SK-N-SH (cell line): ENCODE results near the gene SOS2. TPM values are rescaled to one million over a fixed set of nuclear protein-coding genes. Genes with fewer than 3 reads are reported as not detected.

ENCODE experiments used
- CTCF ChIA-PET: fragments of 300-600, 350-600 bp; formaldehyde crosslinking; extraction: SDS; loops from one replicate; lab custom pipeline; 2021; lab: Yijun Ruan, JAX
- POLR2A ChIA-PET: fragments of 350-600 bp; sonication (Branson Sonifier 250); formaldehyde crosslinking; extraction: SDS; loops from one replicate; lab custom pipeline; 2020; ENCODE audit warnings: antibody characterized with exemption, inconsistent platforms; lab: Yijun Ruan, JAX
- DNase-seq: peaks from one replicate; pipeline ENCODE4 v3.0.0; 2012
- H2AFZ ChIP-seq: fragments of 200-600 bp; sonication (generic); 2 replicates; pipeline ENCODE4 v1.8.1; 2016; ENCODE audit warnings: antibody characterized with exemption, mild to moderate bottlenecking, low read depth
- H3F3A ChIP-seq: fragments of 200-600 bp; sonication (generic); replicated peaks from 2 replicates; pipeline ENCODE3; 2016; ENCODE audit warnings: antibody characterized with exemption, mild to moderate bottlenecking; ENCODE audit not compliant: insufficient read depth
- H3K27ac ChIP-seq, 2 experiments: fragments of 200-500 bp in 1 of 2; fragments of 200-600 bp in 1 of 2; sonication (Bioruptor generic) in 1 of 2; sonication (generic), shearing (Covaris generic) in 1 of 2; 2 replicates each; pipeline versions ENCODE4 v1.5.1 to v1.6.1; 2014 to 2016; ENCODE audit warnings: low read depth in 2 of 2, inconsistent platforms in 1 of 2, low read length in 1 of 2, mild to moderate bottlenecking in 1 of 2, mixed read lengths in 1 of 2
- H3K27me3 ChIP-seq: fragments of 200-600 bp; sonication (generic), shearing (Covaris generic); 2 replicates; pipeline ENCODE4 v1.6.1; 2016; ENCODE audit warnings: mixed run types; ENCODE audit not compliant: insufficient read depth
- H3K36me3 ChIP-seq, 2 experiments: fragments of 200-500 bp in 1 of 2; fragments of 200-600 bp in 1 of 2; sonication (Bioruptor generic) in 1 of 2; sonication (generic) in 1 of 2; replicated peaks in 1 of 2; 2 replicates each; pipeline versions ENCODE3 to v1.5.1; 2014 to 2016; ENCODE audit warnings: low read length in 1 of 2, mild to moderate bottlenecking in 1 of 2; ENCODE audit not compliant: insufficient read depth in 2 of 2, control insufficient read depth in 1 of 2
- H3K4me1 ChIP-seq, 2 experiments: fragments of 200-500 bp in 1 of 2; fragments of 200-600 bp in 1 of 2; sonication (Bioruptor generic) in 1 of 2; sonication (generic), shearing (Covaris generic) in 1 of 2; 2 replicates each; pipeline versions ENCODE4 v1.5.1 to v1.6.1; 2014 to 2016; ENCODE audit warnings: low read depth in 1 of 2, low read length in 1 of 2, mixed run types in 1 of 2; ENCODE audit not compliant: insufficient read depth in 2 of 2, control insufficient read depth in 1 of 2
- H3K4me2 ChIP-seq: fragments of 200-600 bp; sonication (generic), shearing (Covaris generic); 2 replicates; pipeline ENCODE4 v1.6.1; 2017; ENCODE audit warnings: mixed run types
- H3K4me3 ChIP-seq, 2 experiments: fragments of 200-500 bp in 1 of 2; fragments of 200-600 bp in 1 of 2; sonication (Bioruptor generic) in 1 of 2; sonication (generic), shearing (Covaris generic) in 1 of 2; 2 replicates each; pipeline versions ENCODE4 v1.5.1 to v1.8.1; 2014 to 2016; ENCODE audit warnings: low read depth in 2 of 2, inconsistent platforms in 1 of 2, low read length in 1 of 2, mild to moderate bottlenecking in 1 of 2, mixed read lengths in 1 of 2, moderate library complexity in 1 of 2
- H3K79me2 ChIP-seq: fragments of 200-600 bp; sonication (generic); 2 replicates; pipeline ENCODE4 v1.8.1; 2017; ENCODE audit warnings: mild to moderate bottlenecking; ENCODE audit not compliant: insufficient read depth
- H3K9ac ChIP-seq: fragments of 200-600 bp; sonication (generic); 2 replicates; pipeline ENCODE4 v1.6.1; 2017; ENCODE audit warnings: mixed run types
- H3K9me2 ChIP-seq: fragments of 200-600 bp; sonication (generic); 2 replicates; pipeline ENCODE4 v1.6.1; 2017; ENCODE audit warnings: mixed run types
- H3K9me3 ChIP-seq: fragments of 200-600 bp; sonication (generic); 2 replicates; pipeline ENCODE4 v1.6.1; 2017; ENCODE audit warnings: mixed run types, mild to moderate bottlenecking, moderate library complexity
- H4K20me1 ChIP-seq: fragments of 200-600 bp; sonication (generic); 2 replicates; pipeline ENCODE4 v1.6.1; 2017; ENCODE audit warnings: mild to moderate bottlenecking, mixed run types; ENCODE audit not compliant: insufficient read depth
- CTCF ChIP-seq: fragments of 200-600 bp; sonication (generic); IDR thresholded peaks from 2 replicates; pipeline ENCODE4 v1.6.1; 2017; ENCODE audit warnings: antibody characterized with exemption, mild to moderate bottlenecking, moderate library complexity
- ELF1 ChIP-seq: IDR thresholded peaks from 2 replicates; pipeline ENCODE4 v1.4.0; 2012
- EP300 ChIP-seq, 2 experiments: IDR thresholded peaks; 2 replicates each; pipeline versions ENCODE4 v1.4.0 to v1.6.1; 2012; ENCODE audit warnings: borderline replicate concordance in 1 of 2, low read depth in 1 of 2, low read length in 1 of 2
- FOXJ3 ChIP-seq: sonication (generic); formaldehyde crosslinking; IDR thresholded peaks from 2 replicates; pipeline ENCODE4 v1.5.1; 2020; ENCODE audit warnings: mild to moderate bottlenecking, missing genetic modification reagents
- GABPA ChIP-seq: IDR thresholded peaks from 2 replicates; pipeline ENCODE4 v1.4.0; 2012; ENCODE audit warnings: low read depth, mild to moderate bottlenecking
- GATA2 ChIP-seq: sonication (generic); formaldehyde crosslinking; IDR thresholded peaks from 2 replicates; pipeline ENCODE4 v1.5.0; 2020; ENCODE audit warnings: mild to moderate bottlenecking, missing genetic modification reagents
- IRF3 ChIP-seq: fragments of 150-350 bp; IDR thresholded peaks from 2 replicates; pipeline ENCODE4 v1.6.1; 2016; ENCODE audit warnings: mild to moderate bottlenecking, low read depth, low read length
- MEF2A ChIP-seq: IDR thresholded peaks from 2 replicates; pipeline ENCODE4 v1.4.0; 2012; ENCODE audit warnings: low read depth, borderline replicate concordance
- RAD21 ChIP-seq: IDR thresholded peaks from 2 replicates; pipeline ENCODE4 v1.6.1; 2012; ENCODE audit warnings: mild to moderate bottlenecking, low read length
- RFX5 ChIP-seq: IDR thresholded peaks from 2 replicates; pipeline ENCODE4 v1.6.1; 2012; ENCODE audit warnings: mild to moderate bottlenecking, improper control_type of control experiment, low read length
- RXRA ChIP-seq: IDR thresholded peaks from 2 replicates; pipeline ENCODE4 v1.4.0; 2012; ENCODE audit warnings: low read depth, mild to moderate bottlenecking, borderline replicate concordance
- SMC3 ChIP-seq: IDR thresholded peaks from 2 replicates; pipeline ENCODE4 v1.6.1; 2012; ENCODE audit warnings: low read depth, low read length, improper control_type of control experiment
- TEAD4 ChIP-seq: IDR thresholded peaks from 2 replicates; pipeline ENCODE4 v1.4.0; 2012; ENCODE audit warnings: mild to moderate bottlenecking, borderline replicate concordance; ENCODE audit not compliant: insufficient read depth
- USF1 ChIP-seq: IDR thresholded peaks from 2 replicates; pipeline ENCODE4 v1.4.0; 2012; ENCODE audit warnings: low read depth, borderline replicate concordance
- USF2 ChIP-seq: fragments of 150-350 bp; IDR thresholded peaks from 2 replicates; pipeline ENCODE4 v1.6.1; 2017; ENCODE audit warnings: antibody characterized with exemption, low read length, low read depth, borderline replicate concordance
- YY1 ChIP-seq: IDR thresholded peaks from 2 replicates; pipeline ENCODE4 v1.4.0; 2012; ENCODE audit warnings: low read depth, mild to moderate bottlenecking
- ZBTB33 ChIP-seq: IDR thresholded peaks from 2 replicates; pipeline ENCODE4 v1.4.0; 2012; ENCODE audit warnings: low read depth, borderline replicate concordance
- WGBS: methylation state at CpG from one replicate; pipeline ENCODE4 v1.1.6; 2017; ENCODE audit warnings: low lambda C conversion rate; 5-methylcytosine and 5-hydroxymethylcytosine counted together
- polyA plus RNA-seq, 3 experiments: library from polyadenylated mRNA; depleted of rRNA; stranded (reverse); fragments of >200 nt; gene quantifications; 2 replicates each; pipeline ENCODE4 v1.2.3, GENCODE V29; 2012

Gene SOS2
- polyA plus RNA-seq, 1 of the 3 experiments (the other 2 are of a cell fraction), result 6.2 TPM

- POLR2A ChIA-PET, result no interaction called here
- H3K4me1 ChIP-seq, result peaks cover 0 to 4% of the 10 kb centered on the region in 2 experiments; a peak in 1 of 4 replicates
- no peak for DNase-seq
Measured at GRCh38 chr14:50101417-50101816, 130.0 kb downstream of the SOS2 start.

GRCh38 chr14:50100805-50101204 lies 130.6 kb downstream of the SOS2 start:
- TF ChIP-seq RFX5, result no peak
- TF ChIP-seq IRF3, result no peak
- TF ChIP-seq YY1, result no peak
- TF ChIP-seq USF2, result no peak
- TF ChIP-seq FOXJ3 (CRISPR knock-in tag), result no peak
- no peak for TF ChIP-seq SMC3
- no peak for TF ChIP-seq ELF1
- no peak for TF ChIP-seq GATA2 (CRISPR knock-in tag)
- no peak for TF ChIP-seq GABPA
- TF ChIP-seq CTCF, result no peak
- no peak for TF ChIP-seq EP300 (IDR thresholded peaks at IDR 0.05; ENCODE audit: borderline replicate concordance in 1 of 2, low read depth in 1 of 2, low read length in 1 of 2)
- no peak for TF ChIP-seq TEAD4
- TF ChIP-seq RXRA, result no peak
- TF ChIP-seq RAD21, result no peak
- TF ChIP-seq USF1, result no peak
- TF ChIP-seq MEF2A, result no peak
- no peaks in the 10 kb centered on the region for H3K9me2 ChIP-seq
- H3K79me2 ChIP-seq, result no peaks in the 10 kb centered on the region
- no peak overlapping the region for H3K4me2 ChIP-seq
- peaks cover 2 to 5% of the 10 kb centered on the region in 2 experiments for H3K36me3 ChIP-seq
- no peak for DNase-seq
- H3K27ac ChIP-seq, result no peak overlapping the region
- peaks cover 9% of the 10 kb centered on the region for H3F3A ChIP-seq
- no peak overlapping the region for H3K9ac ChIP-seq
- no peaks in the 10 kb centered on the region for H3K27me3 ChIP-seq
- no peak overlapping the region for H2AFZ ChIP-seq
- H3K4me1 ChIP-seq, result peaks cover 0 to 4% of the 10 kb centered on the region in 2 experiments; a peak in 1 of 4 replicates
- H4K20me1 ChIP-seq, result no peaks in the 10 kb centered on the region
- 95% methylated on average over 2 of the region's 2 CpGs for WGBS
- ChIA-PET POLR2A (no interaction called here), CTCF (interaction anchor here (3.1 to 15.1 kb wide), 3 partner anchors 220 to 248 kb away, joined by 17 to 204 read pairs (median 49); partner anchors contain the start of gene NEMF)
- H3K4me3 ChIP-seq, result no peak overlapping the region
- no peaks in the 10 kb centered on the region for H3K9me3 ChIP-seq

More at GRCh38 chr14:50101417-50101816, 130.0 kb downstream of the SOS2 start:
- H2AFZ ChIP-seq, result no peak overlapping the region
- 97% methylated on average over 7 of the region's 7 CpGs for WGBS
- TF ChIP-seq ZBTB33, result no peak
- H3K9me3 ChIP-seq, result no peaks in the 10 kb centered on the region
- H3K27me3 ChIP-seq, result no peaks in the 10 kb centered on the region
- no peak overlapping the region for H3K4me3 ChIP-seq
- no peaks in the 10 kb centered on the region for H3K79me2 ChIP-seq
- no peak overlapping the region for H3K9ac ChIP-seq
- H3K4me2 ChIP-seq, result no peak overlapping the region
- no peaks in the 10 kb centered on the region for H3K9me2 ChIP-seq
- peaks cover 15% of the 10 kb centered on the region for H3F3A ChIP-seq
- CTCF ChIA-PET, result interaction anchor here (0.8 to 15.1 kb wide), 4 partner anchors 208 to 248 kb away, joined by 3 to 204 read pairs (median 33); partner anchors contain the start of genes ARF6 and NEMF
- H3K27ac ChIP-seq, result no peak overlapping the region
- H3K36me3 ChIP-seq, result peaks cover 5% of the 10 kb centered on the region in 2 experiments
- no peaks in the 10 kb centered on the region for H4K20me1 ChIP-seq
